ENCODE measurements around the gene CAMSAP1. TPM values are rescaled to one million over a fixed set of nuclear protein-coding genes. Genes with fewer than 3 reads are reported as not detected.
A peak's percentile ranks its signal among the peaks of the same experiment; 100 is the strongest.

The CAMSAP1 gene
- total and polyA plus RNA-seq, 2 experiments from 2014 or later: 2.8 to 12.4 TPM

- Histone ChIP-seq H4K20me1 (ENCODE audit: insufficient read depth) (no peaks in the 10 kb centered on the region), H3K36me3 (ENCODE audit: low read depth) (no peaks in the 10 kb centered on the region), H3K4me3 (no peak overlapping the region), H3K27ac (no peak overlapping the region), H2AFZ (0 out of 2 replicates have a peak overlapping the region, but pooled peaks have one; percentile 46), H3K9me2 (ENCODE audit: insufficient read depth) (no peaks in the 10 kb centered on the region), H3K79me2 (ENCODE audit: insufficient read depth) (no peaks in the 10 kb centered on the region), H3F3A (ENCODE audit: insufficient read depth) (no peaks in the 10 kb centered on the region), H3K4me2 (ENCODE audit: unreplicated experiment) (no peak overlapping the region), H3K9ac (no peak overlapping the region), H3K9me3 (ENCODE audit: low read depth) (no peaks in the 10 kb centered on the region), H3K27me3 (replicated peaks; ENCODE audit: insufficient read depth) (no peaks in the 10 kb centered on the region; the same call in 1 of the 2 replicates), H3K4me1 (ENCODE audit: insufficient read depth) (no peaks in the 10 kb centered on the region)
- TF ChIP-seq EZH2phosphoT487 (IDR thresholded peaks at IDR 0.05; ENCODE audit: insufficient read depth, low read depth) (no peak), EZH2 (IDR thresholded peaks at IDR 0.05; ENCODE audit: insufficient read depth, poor library complexity, severe bottlenecking) (no peak)
- in situ Hi-C loops (cut with MboI): no loop called here
- WGBS, 2 experiments (ENCODE audit: low coverage in 1 of 2, low lambda C conversion rate in 2 of 2, missing lambda C conversion rate in 2 of 2): 10 to 15% methylated on average over 23 to 24 of the region's 24 CpGs
- peak; percentile 75 for DNase-seq
These were observed 109.7 kb downstream of the CAMSAP1 start for GRCh38 chr9:135797507-135798262.

GRCh38 chr9:135796784-135797485 is 110.4 kb downstream of the CAMSAP1 start:
- no peaks in the 10 kb centered on the region for H4K20me1 ChIP-seq (ENCODE audit: insufficient read depth)
- H3K9me2 ChIP-seq (ENCODE audit: insufficient read depth): no peaks in the 10 kb centered on the region
- no peaks in the 10 kb centered on the region for H3K9me3 ChIP-seq (ENCODE audit: low read depth)
- no peaks in the 10 kb centered on the region for H3K4me1 ChIP-seq (ENCODE audit: insufficient read depth)
- 47 to 52% methylated on average over 11 to 18 of the region's 22 CpGs for WGBS, 2 experiments (ENCODE audit: low coverage in 1 of 2, low lambda C conversion rate in 2 of 2, missing lambda C conversion rate in 2 of 2)
- H3K36me3 ChIP-seq (ENCODE audit: low read depth): no peaks in the 10 kb centered on the region
- no peaks in the 10 kb centered on the region for H3K79me2 ChIP-seq (ENCODE audit: insufficient read depth)
- no peaks in the 10 kb centered on the region for H3F3A ChIP-seq (ENCODE audit: insufficient read depth)
- DNase-seq: no peak
- H3K4me3 ChIP-seq: no peak overlapping the region
- no peak overlapping the region for H3K4me2 ChIP-seq (ENCODE audit: unreplicated experiment)
- no peaks in the 10 kb centered on the region; the same call in 1 of the 2 replicates for H3K27me3 ChIP-seq (replicated peaks; ENCODE audit: insufficient read depth)
- TF ChIP-seq EZH2phosphoT487 (IDR thresholded peaks at IDR 0.05; ENCODE audit: insufficient read depth, low read depth) (no peak), EZH2 (IDR thresholded peaks at IDR 0.05; ENCODE audit: insufficient read depth, poor library complexity, severe bottlenecking) (no peak)
- no peak overlapping the region for H3K9ac ChIP-seq
- H3K27ac ChIP-seq: no peak overlapping the region
- H2AFZ ChIP-seq: no peak overlapping the region
- in situ Hi-C loops (cut with MboI): no loop called here

- no peaks in the 10 kb centered on the region; the same call in 1 of the 2 replicates for H3K27me3 ChIP-seq (replicated peaks; ENCODE audit: insufficient read depth)
- DNase-seq: no peak
- H3K4me2 ChIP-seq (ENCODE audit: unreplicated experiment): no peak overlapping the region
- WGBS, 2 experiments (ENCODE audit: low coverage in 1 of 2, low lambda C conversion rate in 2 of 2, missing lambda C conversion rate in 2 of 2): 57 to 63% methylated on average over 4 of the region's 4 CpGs
- no peaks in the 10 kb centered on the region for H3K4me1 ChIP-seq (ENCODE audit: insufficient read depth)
- H3K4me3 ChIP-seq: no peak overlapping the region
- TF ChIP-seq EZH2 (IDR thresholded peaks at IDR 0.05; ENCODE audit: insufficient read depth, poor library complexity, severe bottlenecking): no peak
- H2AFZ ChIP-seq: no peak overlapping the region
- no peaks in the 10 kb centered on the region for H3K9me2 ChIP-seq (ENCODE audit: insufficient read depth)
- H3K79me2 ChIP-seq (ENCODE audit: insufficient read depth): no peaks in the 10 kb centered on the region
- in situ Hi-C loops (cut with MboI): no loop called here
- no peaks in the 10 kb centered on the region for H3F3A ChIP-seq (ENCODE audit: insufficient read depth)
- H3K36me3 ChIP-seq (ENCODE audit: low read depth): no peaks in the 10 kb centered on the region
- H3K9me3 ChIP-seq (ENCODE audit: low read depth): no peaks in the 10 kb centered on the region
- H3K9ac ChIP-seq: no peak overlapping the region
- no peak overlapping the region for H3K27ac ChIP-seq
- H4K20me1 ChIP-seq (ENCODE audit: insufficient read depth): no peaks in the 10 kb centered on the region
These were observed 112.0 kb downstream of the CAMSAP1 start for GRCh38 chr9:135795391-135795790.

GRCh38 chr9:135794361-135794885 is 112.9 kb downstream of the CAMSAP1 start:
- Histone ChIP-seq H3K79me2 (ENCODE audit: insufficient read depth) (no peaks in the 10 kb centered on the region), H3K9ac (no peak overlapping the region), H3K4me2 (ENCODE audit: unreplicated experiment) (no peak overlapping the region), H3K4me3 (no peak overlapping the region), H3F3A (ENCODE audit: insufficient read depth) (no peaks in the 10 kb centered on the region), H3K9me3 (ENCODE audit: low read depth) (no peaks in the 10 kb centered on the region), H3K4me1 (ENCODE audit: insufficient read depth) (no peaks in the 10 kb centered on the region), H3K36me3 (ENCODE audit: low read depth) (no peaks in the 10 kb centered on the region), H3K9me2 (ENCODE audit: insufficient read depth) (no peaks in the 10 kb centered on the region), H3K27ac (no peak overlapping the region), H2AFZ (no peak overlapping the region), H3K27me3 (replicated peaks; ENCODE audit: insufficient read depth) (no peaks in the 10 kb centered on the region; the same call in 1 of the 2 replicates), H4K20me1 (ENCODE audit: insufficient read depth) (no peaks in the 10 kb centered on the region)
- TF ChIP-seq EZH2 (IDR thresholded peaks at IDR 0.05; ENCODE audit: insufficient read depth, poor library complexity, severe bottlenecking): no peak
- no peak for TF ChIP-seq EZH2phosphoT487 (IDR thresholded peaks at IDR 0.05; ENCODE audit: insufficient read depth, low read depth)
- no peak for DNase-seq
- in situ Hi-C loops (cut with MboI): no loop called here
- 65 to 75% methylated on average over 10 to 15 of the region's 15 CpGs for WGBS, 2 experiments (ENCODE audit: low coverage in 1 of 2, low lambda C conversion rate in 2 of 2, missing lambda C conversion rate in 2 of 2)

Measured in GM23248 (cell line).